CD4-positive, alpha-beta T cell (primary cell): ENCODE data around the gene DEPDC5. TPM values are rescaled to one million over a fixed set of nuclear protein-coding genes. Genes with fewer than 3 reads are reported as not detected.
"Not testable (repeated sequence)": the region's sequence is repeated elsewhere in the genome, so short reads cannot be mapped to it uniquely, and the experiment has no call there.

Source experiments
- ATAC-seq: fragments of 200-7000 bp; cut with Tn5 transposase; one replicate; pipeline ENCODE4 v1.10.0; 2022; ENCODE audit warnings: mild to moderate bottlenecking; ENCODE audit not compliant: poor library complexity
- CTCF ChIA-PET: fragments of 350-600 bp; sonication (Branson Sonifier 250); formaldehyde crosslinking; loops from one replicate; lab custom pipeline; 2021; ENCODE audit warnings: antibody characterized with exemption, inconsistent platforms; lab: Charles Lee
- POLR2A ChIA-PET: fragments of 350-600 bp; sonication (Branson Sonifier 250); formaldehyde crosslinking; loops from one replicate; lab custom pipeline; 2021; ENCODE audit warnings: antibody characterized with exemption, inconsistent platforms; lab: Charles Lee
- DNase-seq, 14 experiments: peaks; one replicate each; pipeline ENCODE4 v3.0.0-alpha.2; 2013 to 2020; ENCODE audit warnings: mixed read lengths in 2 of 14
- H3K27ac ChIP-seq, 2 donors: one replicate each; pipeline versions ENCODE4 v1.5.1 to v1.7.0; 2013; ENCODE audit warnings: low read length in 2 of 2, low read depth in 1 of 2, mild to moderate bottlenecking in 1 of 2
- H3K27me3 ChIP-seq, 2 experiments: 1 replicate in 1 of 2; 2 replicates in 1 of 2; pipeline versions ENCODE4 v1.6.1 to v1.7.0; 2013; ENCODE audit warnings: low read length in 2 of 2, control low read depth in 1 of 2, mild to moderate bottlenecking in 1 of 2, moderate library complexity in 1 of 2; ENCODE audit not compliant: insufficient read depth in 2 of 2, control insufficient read depth in 1 of 2
- H3K36me3 ChIP-seq: one replicate; pipeline ENCODE4 v1.6.1; 2013; ENCODE audit warnings: low read length, control low read depth; ENCODE audit not compliant: insufficient read depth
- H3K4me1 ChIP-seq: one replicate; pipeline ENCODE4 v1.6.1; 2013; ENCODE audit warnings: low read length, control low read depth; ENCODE audit not compliant: insufficient read depth
- H3K4me3 ChIP-seq: one replicate; pipeline ENCODE4 v1.5.1; 2013; ENCODE audit warnings: mild to moderate bottlenecking, low read length, moderate library complexity
- H3K9me3 ChIP-seq, 2 experiments: 1 replicate in 1 of 2; 2 replicates in 1 of 2; pipeline versions ENCODE4 v1.6.1 to v1.7.0; 2013; ENCODE audit warnings: low read length in 2 of 2, mild to moderate bottlenecking in 2 of 2, control low read depth in 1 of 2, moderate library complexity in 1 of 2; ENCODE audit not compliant: control insufficient read depth in 1 of 2, insufficient read depth in 1 of 2
- H3K27ac Mint-ChIP-seq: one replicate; pipeline ENCODE4 v1.8.0; 2020; ENCODE audit warnings: mixed read lengths
- H3K27me3 Mint-ChIP-seq: one replicate; pipeline ENCODE4 v1.8.0; 2021; ENCODE audit warnings: mixed read lengths
- H3K36me3 Mint-ChIP-seq: one replicate; pipeline ENCODE4 v1.8.0; 2021; ENCODE audit warnings: low read depth, mixed read lengths
- H3K4me1 Mint-ChIP-seq: one replicate; pipeline ENCODE4 v1.8.0; 2021; ENCODE audit warnings: low read depth, mixed read lengths
- H3K4me3 Mint-ChIP-seq: one replicate; pipeline ENCODE4 v1.8.0; 2020; ENCODE audit warnings: mild to moderate bottlenecking, mixed read lengths
- H3K9me3 Mint-ChIP-seq: one replicate; pipeline ENCODE4 v1.8.0; 2020; ENCODE audit warnings: mixed read lengths
- intact Hi-C, 2 experiments: fragments of 100-400 bp; cut with DNase I in 1 of 2; cut with micrococcal nuclease in 1 of 2; formaldehyde crosslinking; loops; one replicate each; pipeline versions ENCODE4 v1.15.1 to v1.9.0; 2023 to 2025; cut with DNase I, micrococcal nuclease
- polyA plus RNA-seq, 2 donors: library from polyadenylated mRNA; unstranded; fragments of 120-200 nt; gene quantifications; one replicate each; pipeline ENCODE4 v1.2.1, GENCODE V29; 2013
- total RNA-seq, 174 experiments: library from RNA in 2 of 174; stranded (reverse) in 2 of 174; gene quantifications; one replicate each; pipeline ENCODE4 v1.2.3 and lab custom pipeline; 2021 to 2026
- TF ChIP-seq, protein P1 (sequence below): fragments of 200-600 bp; IDR thresholded peaks from one replicate; pipeline ENCODE4 v1.8.0; 2022; ENCODE audit warnings: antibody characterized with exemption, mild to moderate bottlenecking

Gene DEPDC5
- total RNA-seq (10 to 100 TPM; 32.9 to 36.6 TPM), total RNA-seq (lab: John Stamatoyannopoulos, UW) (11.2 to 49.5 (median 21.7) reads per million in 172 experiments)
- 8.7 TPM for polyA plus RNA-seq (2013, experiment 1 of 2)
- polyA plus RNA-seq (2013, experiment 2 of 2): 14.4 TPM

DNA sequence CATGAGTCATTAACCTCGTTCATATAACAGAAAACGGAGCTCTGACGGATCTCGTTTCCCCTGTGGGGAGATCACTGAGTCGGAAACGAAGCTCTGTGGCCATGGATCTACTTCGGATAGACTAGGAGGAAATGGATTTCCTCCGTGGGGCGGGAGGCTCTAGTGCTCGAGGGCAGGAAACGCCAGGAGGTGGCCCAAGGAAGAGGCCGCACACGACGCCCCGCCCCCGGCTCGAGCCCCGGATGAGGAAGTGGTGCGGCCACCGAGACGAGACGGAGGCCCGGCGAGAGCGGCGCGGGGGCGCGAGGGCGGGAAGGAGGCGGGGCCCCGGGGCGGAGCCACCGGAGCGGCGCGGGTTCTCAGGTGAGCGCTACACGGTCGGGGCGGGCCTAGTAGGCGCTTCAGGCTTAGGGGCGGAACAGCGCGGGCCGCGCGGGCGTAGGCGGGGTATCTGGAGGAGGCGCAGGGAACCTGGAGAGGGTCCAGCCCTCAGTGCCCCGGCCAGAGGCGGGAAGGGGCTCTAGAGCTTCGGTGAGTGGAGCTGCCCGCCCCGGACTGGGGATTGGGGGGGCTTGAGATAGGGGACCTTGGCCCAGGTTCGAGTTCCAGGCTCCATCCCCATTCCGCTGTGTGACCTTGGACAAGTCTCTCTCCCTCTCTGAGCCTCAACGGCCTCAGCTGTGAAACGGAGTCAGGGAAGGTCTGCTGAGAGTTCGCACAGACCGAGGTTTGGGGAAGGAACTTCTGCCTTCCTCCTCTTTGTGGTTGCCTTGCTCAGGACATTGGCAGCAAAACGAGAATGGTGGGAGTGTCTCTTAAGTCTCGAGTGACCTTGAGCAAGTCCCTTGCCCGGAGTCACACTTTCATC is at the start of gene DEPDC5:
TSS of gene DEPDC5 (plus strand) at position 386 of the 868 bp plus-strand sequence. CDS start 903 bp downstream, outside the sequence.
- TF ChIP-seq, protein P1, sequence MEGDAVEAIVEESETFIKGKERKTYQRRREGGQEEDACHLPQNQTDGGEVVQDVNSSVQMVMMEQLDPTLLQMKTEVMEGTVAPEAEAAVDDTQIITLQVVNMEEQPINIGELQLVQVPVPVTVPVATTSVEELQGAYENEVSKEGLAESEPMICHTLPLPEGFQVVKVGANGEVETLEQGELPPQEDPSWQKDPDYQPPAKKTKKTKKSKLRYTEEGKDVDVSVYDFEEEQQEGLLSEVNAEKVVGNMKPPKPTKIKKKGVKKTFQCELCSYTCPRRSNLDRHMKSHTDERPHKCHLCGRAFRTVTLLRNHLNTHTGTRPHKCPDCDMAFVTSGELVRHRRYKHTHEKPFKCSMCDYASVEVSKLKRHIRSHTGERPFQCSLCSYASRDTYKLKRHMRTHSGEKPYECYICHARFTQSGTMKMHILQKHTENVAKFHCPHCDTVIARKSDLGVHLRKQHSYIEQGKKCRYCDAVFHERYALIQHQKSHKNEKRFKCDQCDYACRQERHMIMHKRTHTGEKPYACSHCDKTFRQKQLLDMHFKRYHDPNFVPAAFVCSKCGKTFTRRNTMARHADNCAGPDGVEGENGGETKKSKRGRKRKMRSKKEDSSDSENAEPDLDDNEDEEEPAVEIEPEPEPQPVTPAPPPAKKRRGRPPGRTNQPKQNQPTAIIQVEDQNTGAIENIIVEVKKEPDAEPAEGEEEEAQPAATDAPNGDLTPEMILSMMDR: no peak
- H3K9me3 Mint-ChIP-seq: no peaks in the 10 kb centered on the region
- peak within 1 kb of the TSS; percentile 76 to 94 for H3K27ac ChIP-seq
- H3K4me3 ChIP-seq: peak within 1 kb of the TSS; percentile 94
- H3K9me3 ChIP-seq: no peaks in the 10 kb centered on the region
- H3K27ac Mint-ChIP-seq: peak within 1 kb of the TSS; percentile 99
- peak; percentile 73 for ATAC-seq
- peaks cover 17% of the 10 kb centered on the region for H3K36me3 Mint-ChIP-seq
- H3K4me1 Mint-ChIP-seq: peaks cover 48% of the 10 kb centered on the region
- intact Hi-C loops: loop anchor here (1.0 to 10.0 kb wide), 13 partner anchors 77 to 1987 kb away; partner anchors contain the start of genes DRG1 (in 1 of the 2), FBXO7 (in 1 of the 2), PATZ1 (in 1 of the 2) and PES1 (in 1 of the 2)
- H3K4me3 Mint-ChIP-seq: peak within 1 kb of the TSS; percentile 94
- peak; percentile 91 to 98 (median 96) for DNase-seq
- POLR2A ChIA-PET: interaction anchor here (0.6 to 2.0 kb wide), 11 partner anchors 10 to 723 kb away, joined by 3 to 19 read pairs (median 3); partner anchors contain the start of gene PISD
- peaks cover 9% of the 10 kb centered on the region for H3K36me3 ChIP-seq
- CTCF ChIA-PET: interaction anchor here (0.6 to 1.5 kb wide), 3 partner anchors 88 to 217 kb away, joined by 4 to 5 read pairs (median 4); no protein-coding TSS in a partner anchor
- H3K4me1 ChIP-seq: peaks cover 37% of the 10 kb centered on the region
- H3K27me3 Mint-ChIP-seq: no peaks in the 10 kb centered on the region
- no peaks in the 10 kb centered on the region for H3K27me3 ChIP-seq

DNA sequence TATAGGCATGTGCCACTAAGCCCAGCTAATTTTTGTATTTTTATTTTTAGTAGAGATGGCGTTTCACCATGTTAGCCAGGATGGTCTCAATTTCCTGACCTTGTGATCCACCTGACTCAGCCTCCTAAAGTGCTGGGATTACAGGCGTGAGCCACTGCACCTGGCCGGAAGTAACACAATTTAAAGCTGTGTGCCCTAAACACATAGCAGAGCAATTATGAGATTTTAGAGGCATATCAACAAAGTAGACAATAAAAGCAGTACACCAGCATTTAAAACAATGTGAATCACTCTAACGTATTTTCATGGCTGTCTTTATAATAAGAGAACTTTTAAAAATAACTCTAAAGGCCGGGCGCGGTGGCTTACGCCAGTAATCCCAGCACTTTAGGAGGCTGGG is 46.3 kb upstream of the DEPDC5 start:
- intact Hi-C loops: no loop called here
- Histone ChIP-seq H3K9me3 (no peaks in the 10 kb centered on the region), H3K4me1 (no peaks in the 10 kb centered on the region)

DNA sequence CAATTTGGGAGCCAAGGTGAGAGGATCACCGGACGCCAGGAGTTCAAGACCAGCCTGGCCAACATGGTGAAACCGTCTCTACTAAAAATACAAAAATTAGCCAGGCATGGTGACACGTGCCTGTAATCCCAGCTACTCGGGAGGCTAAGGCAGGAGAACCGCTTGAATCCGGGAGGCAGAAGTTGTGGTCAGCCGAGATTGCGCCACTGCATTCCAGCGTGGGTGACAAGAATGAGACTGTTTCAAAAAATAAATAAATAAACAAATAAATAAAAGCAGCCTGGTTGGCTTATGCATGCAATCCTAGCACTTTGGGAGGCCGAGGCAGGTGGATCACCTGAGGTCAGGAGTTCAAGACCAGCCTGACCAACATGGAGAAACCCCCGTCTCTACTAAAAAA is 42.6 kb upstream of the DEPDC5 start:
- POLR2A ChIA-PET, H3K9me3 ChIP-seq, H3K4me3 ChIP-seq, H3K4me3 Mint-ChIP-seq, ATAC-seq, H3K9me3 Mint-ChIP-seq, H3K27me3 Mint-ChIP-seq, H3K4me1 ChIP-seq, H3K4me1 Mint-ChIP-seq, H3K27ac ChIP-seq, intact Hi-C loops, DNase-seq, H3K27me3 ChIP-seq, H3K27ac Mint-ChIP-seq: not testable (repeated sequence)
- H3K36me3 ChIP-seq: peaks cover 61% of the 10 kb centered on the region
- CTCF ChIA-PET: interaction anchor here (2.1 kb wide), 1 partner anchor 23 kb away, joined by 5 read pairs; no protein-coding TSS in a partner anchor
- peaks cover 50% of the 10 kb centered on the region for H3K36me3 Mint-ChIP-seq

More for the DNA sequence above, 46.3 kb upstream of the DEPDC5 start:
- Histone ChIP-seq H3K4me3 (no peak overlapping the region), H3K27ac (no peak overlapping the region), H3K27me3 (no peaks in the 10 kb centered on the region), H3K36me3 (peaks cover 44% of the 10 kb centered on the region)
- TF ChIP-seq, protein P1: no peak
- no peak overlapping the region for H3K4me3 Mint-ChIP-seq
- no peaks in the 10 kb centered on the region for H3K27me3 Mint-ChIP-seq
- ChIA-PET CTCF (no interaction called here), POLR2A (interaction anchor here (0.7 kb wide), 1 partner anchor 506 kb away, joined by 6 read pairs; no protein-coding TSS in a partner anchor)
- DNase-seq (no peak), ATAC-seq (no peak)
- no peaks in the 10 kb centered on the region for H3K9me3 Mint-ChIP-seq
- no peaks in the 10 kb centered on the region for H3K4me1 Mint-ChIP-seq
- no peak overlapping the region for H3K27ac Mint-ChIP-seq
- H3K36me3 Mint-ChIP-seq: peaks cover 35% of the 10 kb centered on the region
